IPS DF 6.9 (cell line): ENCODE data around the gene HYI.

ENCODE experiments used
- DNase-seq: peaks from one replicate; pipeline ENCODE4 v3.0.0-alpha.2; 2013; ENCODE audit warnings: low read depth, low spot score
- H3K27ac ChIP-seq: one replicate; pipeline ENCODE4 v1.5.1; 2013; ENCODE audit warnings: low read length, control low read depth
- H3K27me3 ChIP-seq: 2 replicates; pipeline ENCODE4 v1.6.1; 2013; ENCODE audit warnings: mild to moderate bottlenecking, low read length; ENCODE audit not compliant: control insufficient read depth, insufficient read depth
- H3K36me3 ChIP-seq: 2 replicates; pipeline ENCODE4 v1.6.1; 2013; ENCODE audit warnings: low read length; ENCODE audit not compliant: control insufficient read depth, insufficient read depth
- H3K4me1 ChIP-seq: 2 replicates; pipeline ENCODE4 v1.6.1; 2013; ENCODE audit warnings: low read length; ENCODE audit not compliant: control insufficient read depth, insufficient read depth
- H3K4me3 ChIP-seq: 2 replicates; pipeline ENCODE4 v1.5.1; 2013; ENCODE audit warnings: mild to moderate bottlenecking, low read length
- H3K9me3 ChIP-seq: 2 replicates; pipeline ENCODE4 v1.6.1; 2013; ENCODE audit warnings: low read length, inconsistent platforms; ENCODE audit not compliant: control insufficient read depth, insufficient read depth
- WGBS: extraction: QIAGEN DNeasy Blood & Tissue Kit; methylation state at CpG from one replicate; pipeline ENCODE4 v1.1.7; 2013; ENCODE audit warnings: mixed read lengths, missing lambda C conversion rate; ENCODE audit not compliant: insufficient read length, insufficient coverage; 5-methylcytosine and 5-hydroxymethylcytosine counted together

Gene HYI

GRCh38 chr1:43451157-43451591, 2.6 kb downstream of the HYI start:
- Histone ChIP-seq H3K4me1 (peaks cover 2% of the 10 kb centered on the region; the same call in 1 of the 2 replicates), H3K9me3 (no peaks in the 10 kb centered on the region), H3K36me3 (peaks cover 23% of the 10 kb centered on the region), H3K27ac (no peak overlapping the region), H3K4me3 (no peak overlapping the region), H3K27me3 (no peaks in the 10 kb centered on the region)
- no peak for DNase-seq
- WGBS = no CpG with 5 or more reads among the region's 12 CpGs

GRCh38 chr1:43450251-43450941, 3.3 kb downstream of the HYI start:
- H3K9me3 ChIP-seq = no peaks in the 10 kb centered on the region
- H3K4me1 ChIP-seq = peaks cover 2% of the 10 kb centered on the region; the same call in 1 of the 2 replicates
- H3K27me3 ChIP-seq = no peaks in the 10 kb centered on the region
- peaks cover 23% of the 10 kb centered on the region for H3K36me3 ChIP-seq
- H3K4me3 ChIP-seq = no peak overlapping the region
- no CpG with 5 or more reads among the region's 10 CpGs for WGBS
- DNase-seq = no peak
- no peak overlapping the region for H3K27ac ChIP-seq

DNA sequence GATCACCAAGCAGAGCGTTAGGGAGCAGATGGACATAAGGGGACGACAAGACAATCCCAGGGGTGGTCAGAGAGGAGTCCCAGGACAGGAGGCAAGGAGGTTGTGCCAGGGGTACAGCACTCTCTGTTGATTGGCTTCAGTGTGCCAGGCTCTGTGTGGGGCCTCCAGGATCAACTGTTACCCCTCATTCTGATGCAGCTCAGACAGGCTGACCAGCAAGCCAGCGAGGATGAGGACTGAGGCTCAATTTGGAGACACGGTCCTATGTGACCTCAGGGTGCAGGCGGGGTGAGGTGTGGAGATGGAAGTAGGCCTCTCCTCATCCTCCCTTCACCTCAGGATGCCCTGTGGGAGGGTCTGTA, 4.0 kb downstream of the HYI start:
- no peaks in the 10 kb centered on the region for H3K9me3 ChIP-seq
- no CpG with 5 or more reads among the region's 5 CpGs for WGBS
- no peak overlapping the region for H3K27ac ChIP-seq
- peaks cover 23% of the 10 kb centered on the region for H3K36me3 ChIP-seq
- H3K4me1 ChIP-seq = peaks cover 2% of the 10 kb centered on the region; the same call in 1 of the 2 replicates
- H3K27me3 ChIP-seq = no peaks in the 10 kb centered on the region
- no peak for DNase-seq
- no peak overlapping the region for H3K4me3 ChIP-seq

- Histone ChIP-seq H3K9me3 (no peaks in the 10 kb centered on the region), H3K4me1 (peaks cover 2% of the 10 kb centered on the region; the same call in 1 of the 2 replicates), H3K27ac (no peak overlapping the region), H3K27me3 (no peaks in the 10 kb centered on the region), H3K4me3 (no peak overlapping the region), H3K36me3 (peaks cover 23% of the 10 kb centered on the region)
- DNase-seq = no peak
- no CpG with 5 or more reads among the region's 11 CpGs for WGBS
Measured at GRCh38 chr1:43448955-43449707, 4.6 kb downstream of the HYI start.

- H3K4me3 ChIP-seq = no peak overlapping the region
- H3K4me1 ChIP-seq = peaks cover 2% of the 10 kb centered on the region; the same call in 1 of the 2 replicates
- no CpG with 5 or more reads among the region's 25 CpGs for WGBS
- DNase-seq = no peak
- no peaks in the 10 kb centered on the region for H3K27me3 ChIP-seq
- no peak overlapping the region for H3K27ac ChIP-seq
- no peaks in the 10 kb centered on the region for H3K9me3 ChIP-seq
- peaks cover 25% of the 10 kb centered on the region for H3K36me3 ChIP-seq
Measured at GRCh38 chr1:43447891-43448708, 5.6 kb downstream of the HYI start.

GRCh38 chr1:43446881-43447835, 6.6 kb downstream of the HYI start:
- Histone ChIP-seq H3K9me3 (no peaks in the 10 kb centered on the region), H3K27me3 (no peaks in the 10 kb centered on the region), H3K27ac (no peak overlapping the region), H3K4me1 (no peaks in the 10 kb centered on the region), H3K4me3 (no peak overlapping the region), H3K36me3 (peaks cover 28% of the 10 kb centered on the region)
- DNase-seq = no peak
- WGBS = no CpG with 5 or more reads among the region's 19 CpGs

DNA sequence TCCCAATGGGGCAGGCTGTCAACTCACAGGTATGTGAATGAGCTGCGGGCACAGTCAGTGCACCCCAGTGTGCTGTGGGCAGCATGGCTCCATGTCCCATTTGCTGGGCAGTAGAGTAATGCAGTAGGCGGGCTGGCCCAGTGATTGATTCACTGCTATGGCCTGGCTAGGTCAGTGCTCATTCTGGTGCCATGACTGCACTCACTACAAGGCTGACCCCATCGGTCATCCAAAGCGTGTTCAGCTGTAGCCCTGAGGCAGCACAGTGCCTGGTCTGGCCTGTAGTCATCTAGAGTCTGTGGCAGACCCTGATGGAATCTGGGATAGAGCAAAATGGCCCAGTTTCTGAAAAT, 7.4 kb downstream of the HYI start:
- Histone ChIP-seq H3K36me3 (peaks cover 24% of the 10 kb centered on the region), H3K27me3 (no peaks in the 10 kb centered on the region), H3K9me3 (no peaks in the 10 kb centered on the region), H3K4me1 (no peaks in the 10 kb centered on the region), H3K27ac (no peak overlapping the region), H3K4me3 (no peak overlapping the region)
- no CpG with 5 or more reads among the region's 4 CpGs for WGBS
- DNase-seq = no peak

DNA sequence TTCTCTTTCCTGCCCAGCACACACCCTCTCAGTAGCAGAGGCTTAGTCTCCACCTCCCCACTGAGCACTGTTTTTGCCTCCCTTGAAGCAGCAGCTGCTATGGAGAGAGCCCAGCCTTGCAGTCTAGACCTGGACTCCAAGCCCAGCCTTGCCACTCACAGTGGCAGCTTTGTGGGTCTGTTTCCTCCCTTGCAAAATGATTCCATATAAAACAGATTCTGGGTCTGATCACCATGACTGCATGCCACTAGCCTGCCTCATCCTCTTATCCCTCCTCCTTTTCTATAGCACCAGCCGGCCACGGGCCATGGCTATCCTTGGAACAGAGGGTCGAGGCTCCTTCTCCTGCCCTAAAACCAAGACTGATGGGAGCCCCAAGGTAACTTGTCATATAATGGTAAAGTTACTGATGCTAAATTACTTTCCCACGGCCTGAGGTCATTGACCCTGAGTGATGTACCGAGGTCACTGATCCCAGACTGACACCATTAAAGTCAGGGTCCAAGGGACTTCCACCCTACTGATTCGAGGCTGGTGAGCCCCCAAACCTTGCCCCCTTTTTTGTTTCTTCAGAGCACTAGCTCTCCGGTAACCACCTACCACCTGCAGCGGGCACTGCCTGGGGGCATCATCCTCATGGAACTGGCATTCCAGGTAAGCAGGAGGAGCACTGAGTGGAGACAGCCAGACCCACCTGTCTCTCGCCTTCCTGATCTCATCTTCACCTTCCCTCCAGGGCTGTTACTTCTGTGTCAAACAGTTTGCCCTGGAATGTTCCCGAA, 7.9 kb downstream of the HYI start:
- H3K4me1 ChIP-seq = no peaks in the 10 kb centered on the region
- WGBS = no CpG with 5 or more reads among the region's 10 CpGs
- no peak for DNase-seq
- no peak overlapping the region for H3K4me3 ChIP-seq
- no peaks in the 10 kb centered on the region for H3K9me3 ChIP-seq
- H3K27me3 ChIP-seq = no peaks in the 10 kb centered on the region
- peaks cover 20% of the 10 kb centered on the region for H3K36me3 ChIP-seq
- H3K27ac ChIP-seq = no peak overlapping the region

GRCh38 chr1:43444836-43445235, 8.9 kb downstream of the HYI start:
- no CpG with 5 or more reads among the region's 1 CpG for WGBS
- H3K9me3 ChIP-seq = no peaks in the 10 kb centered on the region
- H3K36me3 ChIP-seq = peaks cover 19% of the 10 kb centered on the region
- H3K4me3 ChIP-seq = no peak overlapping the region
- no peaks in the 10 kb centered on the region for H3K27me3 ChIP-seq
- DNase-seq = no peak
- no peak overlapping the region for H3K27ac ChIP-seq
- H3K4me1 ChIP-seq = no peaks in the 10 kb centered on the region
